ENCODE results near the gene EXOC6.

EXOC6 gene

DNA sequence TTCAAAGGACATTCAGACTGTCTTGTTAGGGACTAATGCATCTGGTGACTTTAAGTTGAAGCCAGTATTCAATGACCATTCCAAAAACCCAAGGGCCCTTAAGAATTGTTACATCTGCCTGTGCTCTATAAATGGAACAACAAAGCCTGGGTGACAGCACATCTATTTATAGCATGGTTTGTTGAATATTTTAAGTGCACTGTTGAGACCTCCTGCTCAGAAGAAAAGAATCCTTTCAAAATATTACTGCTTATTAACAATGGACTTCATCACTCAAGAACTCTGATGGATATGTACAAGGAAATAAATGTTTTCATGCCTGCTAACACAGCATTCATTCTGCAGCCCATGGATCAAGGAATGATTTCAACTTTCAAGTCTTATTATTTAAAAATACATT, 179.2 kb downstream of the EXOC6 start:
- no peak for DNase-seq

DNA sequence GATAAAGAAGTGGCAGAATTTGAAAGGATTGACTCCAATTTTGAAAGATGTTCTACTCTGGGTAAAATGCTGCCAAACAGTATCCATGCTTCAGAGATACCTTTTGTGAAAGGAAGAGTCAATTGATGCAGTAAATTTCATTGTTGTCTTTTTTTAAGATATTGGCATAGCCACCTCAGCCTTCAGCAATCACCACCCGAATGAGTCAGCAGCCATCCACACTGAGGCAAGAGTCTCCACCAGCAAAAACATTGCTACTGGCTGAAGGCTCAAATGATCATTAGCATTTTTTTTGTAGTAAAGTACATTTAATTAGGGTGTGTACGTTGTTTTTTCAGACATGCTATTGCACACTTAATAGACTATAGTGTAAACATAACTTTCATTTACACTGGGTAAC, 180.6 kb downstream of the EXOC6 start:
- no peak for DNase-seq

DNA sequence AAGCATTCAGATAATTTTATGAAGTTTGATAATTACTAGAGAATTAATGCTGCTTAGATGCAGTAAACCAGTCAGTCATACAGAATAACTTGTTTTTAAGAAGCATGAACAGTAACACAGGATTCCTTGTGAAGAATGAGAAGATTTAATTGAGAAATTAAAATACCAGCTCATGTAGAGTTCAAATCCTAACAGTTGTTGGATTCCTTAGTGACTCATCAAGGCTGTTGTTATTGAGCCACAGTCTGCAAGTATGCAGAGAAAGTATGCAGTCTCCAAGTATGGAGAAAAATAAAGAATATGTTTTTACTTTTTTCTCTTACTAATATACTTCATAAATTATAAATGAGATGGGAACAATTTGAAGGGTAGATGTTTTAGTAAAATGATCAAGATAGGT, 182.1 kb downstream of the EXOC6 start:
- DNase-seq, result no peak

DNA sequence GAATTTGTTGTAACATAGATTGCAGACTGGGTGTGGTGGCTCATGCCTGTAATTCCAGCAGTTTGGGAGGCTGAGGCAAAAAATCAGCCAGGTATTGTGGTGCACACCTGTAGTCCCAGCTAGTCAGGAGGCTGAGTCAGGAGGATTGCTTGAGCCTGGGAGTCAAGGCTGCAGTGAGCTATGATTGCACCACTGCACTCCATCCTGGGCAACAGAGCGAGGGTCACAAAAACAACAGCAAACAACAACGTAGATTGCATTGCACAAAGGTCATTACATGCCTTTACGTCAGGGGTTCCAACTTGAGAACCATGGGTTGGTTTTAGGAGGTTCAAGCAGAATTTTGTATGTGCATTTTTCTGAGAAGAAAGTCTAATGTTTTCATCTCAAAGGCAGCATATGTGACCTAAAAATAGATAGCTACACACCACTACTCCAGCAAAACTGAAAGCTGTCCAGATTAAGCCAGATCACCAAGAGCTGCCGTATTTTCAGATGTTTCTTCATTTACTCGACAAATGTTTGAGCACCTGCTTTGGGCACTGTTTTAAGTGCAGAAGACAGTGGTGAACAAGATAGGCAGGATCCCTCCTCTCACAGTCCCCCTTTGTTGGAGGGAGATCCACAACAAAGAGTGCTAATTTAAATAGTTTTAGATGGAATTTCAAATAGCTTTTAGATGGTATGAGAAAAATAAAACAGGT, 183.9 kb downstream of the EXOC6 start:
- no peak for DNase-seq

DNA sequence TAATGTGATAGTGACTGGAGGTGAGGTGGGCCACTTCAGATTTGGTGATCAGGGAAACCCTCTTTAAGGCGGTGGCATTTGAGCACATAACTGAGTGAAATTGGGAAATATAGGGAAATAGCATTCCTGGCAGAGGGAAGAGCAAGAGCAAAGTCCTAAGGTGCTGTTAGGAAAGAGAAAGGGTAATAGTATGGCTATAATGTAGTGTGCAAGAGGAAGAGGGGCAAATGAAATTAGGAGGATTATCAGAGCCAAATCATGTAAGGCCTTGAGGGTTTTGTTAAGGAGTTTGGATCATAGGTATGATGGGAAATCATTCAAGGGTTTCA, 184.5 kb downstream of the EXOC6 start:
- no peak for DNase-seq

DNA sequence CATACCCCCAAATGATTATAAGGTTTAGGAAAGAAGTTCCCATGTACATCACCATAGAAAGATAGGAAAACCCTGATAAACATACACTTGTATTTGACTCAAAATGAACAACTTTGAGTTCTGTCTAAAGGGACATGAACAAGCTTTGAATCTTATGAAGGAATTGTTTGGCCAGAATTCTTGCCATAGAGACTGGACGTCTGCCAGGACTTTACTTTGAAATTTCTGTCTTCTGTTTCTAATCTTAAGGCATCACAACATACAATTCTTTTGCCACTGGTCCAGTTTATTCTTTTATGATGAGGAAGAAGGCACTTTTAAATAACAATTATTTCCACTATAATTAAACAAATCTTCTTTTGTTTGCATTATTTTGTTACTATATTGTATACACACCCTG, 186.1 kb downstream of the EXOC6 start:
- DNase-seq, result no peak

DNA sequence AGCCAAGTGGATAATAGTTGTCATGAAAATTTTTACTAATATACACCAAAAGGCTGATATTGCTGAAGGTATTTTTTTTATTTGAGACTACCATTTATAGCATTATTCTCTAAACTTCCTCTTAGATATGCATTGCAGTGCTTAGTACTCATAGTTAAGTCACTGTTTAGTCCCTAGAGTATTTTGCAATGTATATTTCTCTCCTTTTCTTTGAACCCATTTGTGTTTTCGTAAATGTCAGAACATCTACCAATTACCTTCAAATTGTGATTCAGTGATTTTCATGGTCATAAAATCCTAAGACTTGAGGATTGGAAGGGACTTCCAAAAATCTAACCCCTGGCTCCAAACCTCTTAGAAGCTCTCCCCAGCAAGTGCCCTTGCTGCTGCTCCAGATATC, 190.8 kb downstream of the EXOC6 start:
- DNase-seq, result no peak

DNA sequence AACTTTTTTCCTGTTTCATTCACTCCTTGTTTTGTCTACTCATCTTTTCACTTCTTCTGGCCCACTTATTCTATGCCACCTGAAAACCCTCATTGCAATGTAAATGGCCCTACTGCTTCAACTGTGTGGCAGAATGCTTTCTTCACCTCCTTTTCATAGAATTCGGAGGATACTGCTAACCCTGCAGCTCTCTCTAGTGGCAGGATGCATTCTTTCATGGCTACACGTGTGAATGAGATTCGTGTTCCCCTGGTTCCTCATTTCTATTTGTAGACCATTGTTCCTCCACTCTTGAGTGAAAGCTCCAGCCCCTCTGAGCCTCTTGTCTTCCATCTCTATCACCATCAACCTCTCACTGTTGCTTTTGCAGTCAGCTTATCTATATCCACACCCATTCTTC, 191.4 kb downstream of the EXOC6 start:
- DNase-seq, result no peak

DNA sequence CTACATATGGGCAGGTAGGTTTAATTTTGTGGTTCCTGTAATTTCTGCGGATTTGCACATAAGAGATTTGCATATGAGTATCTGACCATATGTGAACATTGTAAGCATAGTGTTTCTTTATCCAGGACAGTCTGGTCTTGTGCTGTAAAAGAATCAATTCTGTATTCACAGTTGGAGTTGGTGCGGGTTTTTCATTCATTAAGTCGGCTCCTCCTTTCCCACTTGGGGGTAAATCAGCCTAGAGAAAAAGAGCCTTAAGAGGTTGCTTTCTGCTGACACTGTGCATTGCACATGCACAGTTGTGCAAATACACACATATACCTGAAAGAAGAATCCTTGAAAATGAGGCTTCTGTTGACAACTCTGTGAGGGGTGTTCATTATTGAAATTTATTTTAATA, 206.2 kb downstream of the EXOC6 start:
- no peak for DNase-seq

DNA sequence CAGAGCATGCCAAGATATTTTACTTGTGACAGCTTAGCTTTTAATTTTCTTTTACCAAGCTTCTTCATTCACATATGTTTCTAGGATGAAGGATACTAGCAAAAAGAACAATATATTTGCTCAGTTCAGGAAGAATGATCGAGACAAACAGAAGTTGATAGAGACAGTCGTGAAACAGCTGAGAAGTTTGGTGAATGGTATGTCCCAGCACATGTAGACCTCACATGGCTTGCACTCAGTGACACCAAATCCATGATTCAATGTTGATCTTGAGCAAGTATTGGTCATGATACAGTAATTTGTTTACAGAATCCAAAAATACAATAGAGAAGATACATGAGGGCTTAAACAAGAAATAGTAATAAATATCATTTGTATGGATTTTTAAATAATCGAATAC, 209.8 kb downstream of the EXOC6 start:
- DNase-seq, result no peak

DNA sequence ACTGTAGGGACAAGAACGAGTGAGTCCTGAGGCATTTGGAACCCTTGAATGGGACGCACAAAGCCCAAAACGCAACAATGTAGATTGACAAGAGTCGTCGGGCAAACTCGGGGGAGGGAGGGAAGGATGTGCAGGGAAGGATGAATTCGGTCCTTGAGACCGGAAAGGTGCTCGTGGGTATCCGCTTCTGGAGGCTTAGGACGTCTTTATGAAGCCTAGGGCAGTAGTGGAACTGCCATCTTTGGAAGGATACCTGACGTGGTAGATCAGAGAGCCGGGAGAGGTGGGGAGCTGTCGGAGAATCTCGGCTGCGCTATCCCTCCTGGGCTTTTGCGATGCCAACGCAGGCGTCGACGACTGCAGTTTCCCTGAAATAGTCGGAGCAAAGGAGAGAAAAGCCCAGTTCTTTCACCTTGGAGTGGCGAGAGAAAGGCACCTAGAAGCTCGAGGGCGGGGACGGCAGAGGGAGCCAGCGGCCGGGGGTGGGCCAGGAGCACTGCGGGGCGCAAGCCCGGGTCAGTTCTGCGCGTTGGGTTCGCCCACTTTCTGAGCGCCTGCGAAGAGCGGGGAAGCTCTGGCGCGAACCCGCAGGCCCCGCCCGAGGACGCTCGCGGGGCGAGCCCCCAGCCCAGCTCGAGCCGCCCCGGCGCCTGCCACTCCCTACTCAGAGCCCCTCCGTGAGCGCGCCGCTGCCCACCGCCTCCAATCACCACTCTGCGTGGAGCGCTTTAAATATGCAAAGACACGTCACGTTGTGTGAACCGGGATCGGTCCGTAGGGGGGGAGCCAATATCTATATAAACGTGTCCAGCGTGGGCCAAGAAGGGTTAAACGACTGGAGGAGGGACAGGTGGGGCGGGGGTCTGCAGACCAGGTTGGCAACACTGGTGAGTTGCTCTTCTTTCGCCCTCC, 211.9 kb downstream of the EXOC6 start, which contains the start of gene CYP26C1:
Gene CYP26C1, plus strand, starts transcription at position 824 of the 912 bp plus-strand sequence. CDS start 466 bp downstream, outside the sequence.
- DNase-seq, result no peak

DNA sequence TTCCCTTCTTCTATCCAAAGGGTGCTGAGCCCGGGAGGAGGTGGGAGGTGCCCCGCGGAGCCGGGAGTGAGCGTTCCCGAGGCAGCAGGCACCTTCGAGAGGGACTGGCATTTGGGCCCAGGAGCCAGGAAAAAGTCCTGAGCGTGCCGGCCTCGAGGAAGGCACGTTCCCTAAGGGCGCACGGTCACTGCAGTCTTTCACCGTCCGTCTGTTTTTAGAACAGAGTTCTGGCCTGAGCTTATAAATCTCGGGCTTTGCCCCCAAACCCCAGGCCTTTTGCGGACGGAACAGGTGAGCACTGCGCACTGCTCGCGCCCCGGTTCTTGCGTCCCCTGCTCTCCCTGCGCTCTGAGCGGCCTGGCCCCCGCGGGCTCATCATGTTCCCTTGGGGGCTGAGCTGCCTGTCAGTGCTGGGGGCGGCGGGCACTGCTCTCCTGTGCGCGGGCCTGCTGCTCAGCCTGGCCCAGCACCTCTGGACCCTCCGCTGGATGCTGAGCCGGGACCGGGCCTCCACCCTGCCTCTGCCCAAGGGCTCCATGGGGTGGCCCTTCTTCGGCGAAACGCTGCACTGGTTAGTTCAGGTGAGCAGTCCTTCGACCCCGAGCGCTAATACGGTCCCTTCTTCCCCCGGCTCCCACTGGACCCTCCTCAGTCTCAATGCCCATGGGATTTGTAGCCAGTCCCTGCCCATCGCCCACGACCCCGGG, 212.7 kb downstream of the EXOC6 start:
- DNase-seq, result no peak

DNA sequence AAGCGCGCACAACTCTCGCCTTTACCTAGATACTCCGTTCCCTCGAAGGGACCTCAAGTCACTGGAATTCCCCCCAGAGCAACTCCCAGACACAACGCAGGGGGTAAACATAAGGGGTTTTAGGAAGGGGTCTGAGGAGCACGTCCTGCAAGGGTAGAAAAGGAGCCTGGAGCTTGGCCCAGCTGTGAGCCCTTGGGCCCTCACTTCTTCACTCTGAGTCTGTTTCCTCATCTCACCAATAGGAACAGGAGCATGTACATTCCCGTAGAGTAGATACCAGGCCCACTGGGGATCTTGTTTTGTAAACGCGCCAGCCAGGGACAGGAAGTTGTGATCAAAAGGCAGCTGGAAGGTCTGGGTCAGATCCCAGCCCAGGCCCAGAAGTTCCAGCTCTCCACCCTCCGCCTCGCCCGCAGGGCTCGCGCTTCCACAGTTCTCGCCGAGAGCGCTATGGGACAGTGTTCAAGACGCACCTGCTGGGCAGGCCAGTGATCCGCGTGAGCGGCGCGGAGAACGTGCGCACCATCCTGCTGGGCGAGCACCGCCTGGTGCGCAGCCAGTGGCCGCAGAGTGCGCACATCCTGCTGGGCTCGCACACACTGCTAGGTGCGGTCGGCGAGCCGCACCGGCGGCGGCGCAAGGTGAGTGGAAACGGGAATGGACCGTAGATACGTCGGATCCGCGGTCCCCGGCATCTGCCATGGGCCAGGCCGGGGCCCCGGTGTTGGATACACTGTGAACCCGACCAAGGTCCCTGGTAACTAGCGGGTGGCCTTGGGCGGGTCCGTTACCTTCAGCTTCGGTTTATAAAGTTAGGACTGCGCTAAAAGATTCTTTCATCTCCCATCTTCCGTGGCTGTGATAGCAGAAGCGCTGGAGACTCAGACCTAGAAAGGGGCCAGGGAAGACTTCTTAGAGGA, 213.5 kb downstream of the EXOC6 start:
- DNase-seq, result no peak

DNA sequence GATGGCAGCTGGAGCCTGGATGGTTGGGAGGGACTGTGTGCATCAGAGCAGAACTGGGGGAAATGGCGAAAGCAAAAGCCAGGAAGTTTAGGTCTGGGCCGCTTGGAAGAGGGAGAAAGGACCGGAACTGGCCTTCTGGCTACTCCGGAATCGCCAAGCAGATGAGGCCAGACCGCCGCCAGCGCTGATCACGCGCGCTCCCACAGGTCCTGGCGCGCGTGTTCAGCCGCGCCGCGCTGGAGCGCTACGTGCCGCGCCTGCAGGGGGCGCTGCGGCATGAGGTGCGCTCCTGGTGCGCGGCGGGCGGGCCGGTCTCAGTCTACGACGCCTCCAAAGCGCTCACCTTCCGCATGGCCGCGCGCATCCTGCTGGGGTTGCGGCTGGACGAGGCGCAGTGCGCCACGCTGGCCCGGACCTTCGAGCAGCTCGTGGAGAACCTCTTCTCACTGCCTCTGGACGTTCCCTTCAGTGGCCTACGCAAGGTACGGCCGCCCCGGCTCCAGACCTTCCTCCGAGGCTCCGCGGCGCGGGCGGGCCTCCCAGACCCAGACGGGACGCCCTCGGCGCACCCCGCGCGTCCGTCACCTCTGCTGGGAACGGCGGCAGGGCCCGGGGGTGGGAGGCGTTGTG, 214.3 kb downstream of the EXOC6 start:
- DNase-seq, result no peak

DNA sequence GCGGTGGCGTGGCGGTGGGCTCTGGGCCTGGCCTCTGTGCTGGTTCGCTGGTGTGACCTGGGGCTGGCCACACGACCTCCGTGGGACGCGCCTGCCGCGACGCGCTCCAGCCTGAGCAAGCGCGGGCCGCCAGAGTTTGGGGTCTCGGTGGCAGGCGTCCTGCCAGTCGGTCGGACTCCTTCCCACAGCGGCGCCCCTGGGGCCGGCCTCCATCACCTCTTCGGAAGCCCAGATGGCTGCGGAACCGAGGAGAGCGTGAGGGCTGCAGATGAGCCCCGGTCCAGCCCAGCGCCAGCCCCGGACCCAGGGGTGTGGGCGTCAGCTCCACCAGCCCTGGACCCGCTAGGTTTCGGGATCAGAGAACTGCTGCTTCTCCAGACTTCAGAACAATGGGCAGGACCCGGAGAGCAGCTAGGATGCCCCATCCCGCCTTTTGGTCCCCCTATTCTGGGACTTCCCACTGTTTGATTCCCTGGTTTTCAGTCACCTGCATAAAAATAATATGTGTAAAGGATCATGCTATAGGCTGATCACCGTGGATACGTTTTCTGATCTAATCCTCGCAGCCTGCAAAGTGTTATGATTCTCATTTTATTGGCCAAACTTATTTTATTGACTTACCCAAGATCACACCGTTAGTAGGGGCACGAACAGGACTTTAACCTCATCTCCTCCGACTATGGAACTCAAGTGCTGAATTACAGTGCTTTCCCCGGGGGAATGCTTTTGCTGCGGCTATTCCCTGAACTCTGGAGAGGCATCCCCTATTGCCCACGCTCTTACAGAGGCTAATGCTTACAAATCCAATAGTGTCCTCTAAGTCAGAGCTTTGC, 215.0 kb downstream of the EXOC6 start:
- DNase-seq, result no peak

DNA sequence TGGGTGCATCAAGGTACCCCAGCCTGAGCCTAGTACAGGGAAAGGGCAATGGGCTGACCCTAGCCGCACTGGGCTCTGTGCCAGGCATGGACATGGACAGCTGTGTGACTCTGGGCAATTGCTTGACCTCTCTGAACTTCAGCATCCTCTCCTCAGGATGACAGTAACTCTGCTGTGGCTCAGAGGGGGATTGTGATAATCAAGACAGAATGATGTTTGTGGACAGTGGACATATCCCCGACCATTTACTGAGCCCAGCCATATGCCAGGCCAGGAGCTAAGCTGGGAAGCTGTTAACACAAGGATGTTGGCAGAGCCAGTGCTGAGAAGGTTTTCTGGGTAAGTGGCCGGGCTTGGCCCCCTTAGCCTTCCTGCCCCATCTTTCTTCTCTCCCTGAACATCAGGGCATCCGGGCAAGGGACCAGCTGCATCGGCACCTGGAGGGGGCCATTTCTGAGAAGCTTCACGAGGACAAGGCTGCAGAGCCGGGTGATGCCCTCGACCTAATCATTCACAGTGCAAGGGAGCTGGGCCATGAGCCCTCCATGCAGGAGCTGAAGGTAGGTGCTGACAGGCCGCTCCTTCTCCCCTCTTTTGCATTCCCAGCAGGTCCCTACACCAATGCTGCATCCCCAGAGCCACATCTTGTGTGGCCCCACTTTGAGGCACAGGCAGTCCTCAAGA, 215.8 kb downstream of the EXOC6 start:
- no peak for DNase-seq

DNA sequence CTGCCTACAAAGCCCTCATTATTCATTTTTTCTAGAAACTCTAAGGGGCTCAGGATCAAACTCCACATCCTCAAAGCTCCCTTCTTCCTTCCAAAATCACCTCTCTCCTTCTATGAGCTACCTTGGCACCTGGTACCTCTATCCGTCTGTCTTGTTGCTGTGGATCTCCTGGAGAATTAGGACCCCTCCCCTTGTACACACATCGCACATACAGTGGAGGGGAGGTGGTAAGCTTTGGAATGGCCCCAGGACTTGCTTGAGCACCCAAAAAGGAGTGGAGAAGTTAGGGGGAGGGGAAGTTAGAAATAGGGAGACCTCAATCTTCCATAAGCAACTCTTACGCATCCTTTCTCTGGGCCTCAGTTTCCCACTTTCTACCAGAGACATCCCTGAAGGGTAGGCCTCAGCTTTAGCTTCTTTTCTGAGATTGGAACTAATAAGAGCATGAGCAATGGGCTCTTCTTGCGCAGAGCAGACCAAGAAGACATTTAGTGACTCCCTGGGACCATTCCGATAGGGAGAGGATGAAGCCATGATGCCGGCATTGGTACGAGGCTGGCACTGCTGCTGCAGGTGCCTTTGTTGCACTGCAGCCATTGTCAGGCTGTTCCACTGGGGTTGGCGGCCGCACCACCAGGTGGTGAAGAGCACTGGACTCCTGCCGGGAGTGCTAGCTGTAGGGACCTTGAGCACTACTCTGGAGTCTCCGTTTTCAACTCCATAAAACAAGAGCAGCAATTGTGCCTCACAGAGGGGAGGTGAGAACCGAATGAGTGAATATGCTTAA, 216.7 kb downstream of the EXOC6 start:
- DNase-seq, result no peak

DNA sequence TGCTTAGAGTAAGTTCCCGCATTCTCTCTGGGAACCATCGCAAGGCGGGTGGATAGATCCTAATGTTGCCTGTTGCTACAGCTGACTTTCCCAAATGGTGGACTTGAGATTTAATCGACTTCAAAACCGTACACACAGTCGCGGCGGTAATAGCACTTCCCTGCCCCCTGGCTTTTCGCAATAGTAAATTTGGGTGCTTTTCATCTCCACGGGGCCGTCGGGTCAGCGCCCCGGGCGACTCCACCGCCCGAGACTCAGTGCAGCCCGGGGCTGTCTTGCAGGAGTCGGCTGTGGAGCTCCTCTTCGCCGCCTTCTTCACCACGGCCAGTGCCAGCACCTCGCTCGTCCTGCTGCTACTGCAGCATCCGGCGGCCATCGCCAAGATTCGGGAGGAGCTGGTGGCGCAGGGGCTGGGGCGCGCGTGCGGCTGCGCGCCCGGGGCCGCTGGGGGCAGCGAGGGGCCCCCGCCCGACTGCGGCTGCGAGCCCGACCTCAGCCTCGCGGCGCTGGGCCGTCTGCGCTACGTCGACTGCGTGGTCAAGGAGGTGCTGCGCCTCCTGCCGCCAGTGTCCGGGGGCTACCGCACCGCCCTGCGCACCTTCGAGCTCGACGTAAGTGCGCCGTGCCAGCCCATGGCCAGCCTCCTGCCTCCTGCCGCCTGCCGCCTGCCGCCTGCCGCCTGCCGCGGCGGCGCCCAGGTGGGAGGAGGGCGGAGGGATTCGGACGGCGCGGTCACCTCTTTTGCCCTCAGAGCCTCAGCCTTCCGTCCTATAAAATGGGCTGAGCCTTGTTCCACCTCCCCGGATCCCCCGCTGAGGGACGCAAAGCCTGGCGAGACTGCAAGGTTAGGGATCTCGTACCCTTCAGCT, 217.6 kb downstream of the EXOC6 start:
- DNase-seq, result no peak

DNA sequence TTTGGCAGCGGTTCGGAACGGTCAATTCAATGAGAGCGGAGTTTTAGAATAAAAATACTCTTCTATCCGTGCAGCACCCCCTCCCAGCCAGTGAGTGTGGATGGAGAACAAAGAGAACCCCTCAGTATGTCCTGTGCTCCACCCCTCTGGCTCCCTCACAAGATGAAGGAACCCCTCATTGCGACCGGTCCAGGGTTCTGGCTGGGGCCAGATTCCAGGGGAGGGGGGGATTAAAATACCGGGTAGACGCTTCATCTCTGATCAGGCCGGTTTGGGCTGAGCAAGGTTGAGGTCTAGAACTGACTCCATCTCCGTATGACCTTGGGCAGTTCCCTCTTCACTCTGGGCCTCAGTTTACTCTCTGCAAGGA, 218.2 kb downstream of the EXOC6 start:
- DNase-seq, result no peak
